ENCODE data around the gene BLOC1S1. TPM values are rescaled to one million over a fixed set of nuclear protein-coding genes. Genes with fewer than 3 reads are reported as not detected.

The BLOC1S1 gene
- total RNA-seq, 2 experiments from 2014 or later = 139 to 152 TPM

DNA sequence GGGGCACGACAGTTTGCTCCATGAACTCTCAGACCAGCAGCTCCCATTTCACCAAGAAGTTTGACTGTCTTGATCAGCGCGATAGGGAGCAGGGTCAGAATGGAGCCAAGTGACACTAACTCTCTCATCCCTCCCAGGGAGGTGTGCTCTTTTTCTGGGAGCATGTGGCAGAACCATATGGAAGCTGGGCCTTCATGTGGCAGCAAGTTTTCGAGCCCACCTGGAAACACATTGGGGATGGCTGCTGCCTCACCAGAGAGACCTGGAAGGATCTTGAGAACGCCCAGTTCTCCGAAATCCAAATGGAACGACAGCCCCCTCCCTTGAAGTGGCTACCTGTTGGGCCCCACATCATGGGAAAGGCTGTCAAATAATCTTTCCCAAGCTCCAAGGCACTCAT, 32.2 kb upstream of the BLOC1S1 start:
- CTCF ChIA-PET (ENCODE audit: unreplicated experiment) = no interaction called here
- Histone ChIP-seq H4K20me1 (ENCODE audit: insufficient read depth, low read length) (no peaks in the 10 kb centered on the region), H3K9me3 (ENCODE audit: low read length) (no peaks in the 10 kb centered on the region), H3K36me3 (ENCODE audit: insufficient read depth, low read length) (no peaks in the 10 kb centered on the region), H3K4me1 (ENCODE audit: insufficient read depth, low read length, poor library complexity, severe bottlenecking) (peaks cover 7% of the 10 kb centered on the region), H3K79me2 (ENCODE audit: insufficient read depth, low read depth, low read length) (no peaks in the 10 kb centered on the region), H3K4me2 (ENCODE audit: low read length) (no peak overlapping the region), H3K9me2 (ENCODE audit: insufficient read depth, low read length) (no peaks in the 10 kb centered on the region), H3K4me3 (ENCODE audit: low read depth, low read length, poor library complexity, severe bottlenecking) (no peak overlapping the region), H2AFZ (ENCODE audit: low read length) (no peak overlapping the region), H3K27ac (ENCODE audit: low read depth, low read length, poor library complexity, severe bottlenecking) (no peak overlapping the region)
- intact Hi-C loops (cut with micrococcal nuclease; ENCODE audit: unreplicated experiment) = no loop called here
- POLR2A ChIA-PET = interaction anchor here (2.6 kb wide), 1 partner anchor 10 kb away, joined by 17 read pairs; no protein-coding TSS in a partner anchor
- TF ChIP-seq EZH2phosphoT487 (IDR thresholded peaks at IDR 0.05; ENCODE audit: borderline replicate concordance, low read depth, low read length) = no peak
- TF ChIP-seq, protein P1, sequence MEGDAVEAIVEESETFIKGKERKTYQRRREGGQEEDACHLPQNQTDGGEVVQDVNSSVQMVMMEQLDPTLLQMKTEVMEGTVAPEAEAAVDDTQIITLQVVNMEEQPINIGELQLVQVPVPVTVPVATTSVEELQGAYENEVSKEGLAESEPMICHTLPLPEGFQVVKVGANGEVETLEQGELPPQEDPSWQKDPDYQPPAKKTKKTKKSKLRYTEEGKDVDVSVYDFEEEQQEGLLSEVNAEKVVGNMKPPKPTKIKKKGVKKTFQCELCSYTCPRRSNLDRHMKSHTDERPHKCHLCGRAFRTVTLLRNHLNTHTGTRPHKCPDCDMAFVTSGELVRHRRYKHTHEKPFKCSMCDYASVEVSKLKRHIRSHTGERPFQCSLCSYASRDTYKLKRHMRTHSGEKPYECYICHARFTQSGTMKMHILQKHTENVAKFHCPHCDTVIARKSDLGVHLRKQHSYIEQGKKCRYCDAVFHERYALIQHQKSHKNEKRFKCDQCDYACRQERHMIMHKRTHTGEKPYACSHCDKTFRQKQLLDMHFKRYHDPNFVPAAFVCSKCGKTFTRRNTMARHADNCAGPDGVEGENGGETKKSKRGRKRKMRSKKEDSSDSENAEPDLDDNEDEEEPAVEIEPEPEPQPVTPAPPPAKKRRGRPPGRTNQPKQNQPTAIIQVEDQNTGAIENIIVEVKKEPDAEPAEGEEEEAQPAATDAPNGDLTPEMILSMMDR (conservative IDR thresholded peaks at IDR 0.05; ENCODE audit: low read length) = no peak
- no TSS peak for BruUV-seq (replicated peaks)
- no peak for DNase-seq (ENCODE audit: low spot score)

DNA sequence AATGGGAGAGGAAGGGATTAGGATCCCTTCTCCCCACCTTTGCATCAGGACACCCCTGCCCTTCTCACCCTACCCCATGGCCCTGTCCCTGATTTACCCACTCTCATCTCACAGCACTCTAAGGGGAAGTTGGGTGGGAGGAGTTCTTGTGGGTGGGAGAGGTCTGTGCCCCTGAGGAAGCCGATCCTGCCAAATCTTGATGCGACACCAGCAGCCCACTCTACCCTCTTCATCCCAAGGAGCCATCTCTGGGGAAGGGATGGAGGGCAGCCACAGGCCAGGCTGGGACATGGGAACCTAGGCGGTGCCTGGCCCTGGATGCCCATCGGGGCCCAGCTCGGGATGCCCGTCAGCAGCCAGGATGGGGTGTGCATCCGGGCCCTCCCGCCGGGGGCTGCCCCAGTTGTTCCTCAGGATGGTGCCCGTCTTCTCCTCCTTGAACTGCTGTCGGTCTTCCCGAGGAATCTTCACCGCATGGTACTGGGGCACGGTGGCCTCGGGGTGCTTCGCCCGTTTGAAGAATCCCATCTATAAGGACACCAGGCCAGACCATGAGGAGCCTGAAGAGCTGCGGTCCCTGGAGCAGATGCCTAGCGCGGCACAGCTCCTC, 31.0 kb upstream of the BLOC1S1 start:
- no peaks in the 10 kb centered on the region for H3K36me3 ChIP-seq (ENCODE audit: insufficient read depth, low read length)
- no peaks in the 10 kb centered on the region for H3K79me2 ChIP-seq (ENCODE audit: insufficient read depth, low read depth, low read length)
- no peak overlapping the region for H3K4me3 ChIP-seq (ENCODE audit: low read depth, low read length, poor library complexity, severe bottlenecking)
- H3K9me3 ChIP-seq (ENCODE audit: low read length) = no peaks in the 10 kb centered on the region
- ChIA-PET POLR2A (no interaction called here), CTCF (ENCODE audit: unreplicated experiment) (no interaction called here)
- DNase-seq (ENCODE audit: low spot score) = no peak
- no peaks in the 10 kb centered on the region for H3K9me2 ChIP-seq (ENCODE audit: insufficient read depth, low read length)
- no peak for TF ChIP-seq EZH2phosphoT487 (IDR thresholded peaks at IDR 0.05; ENCODE audit: borderline replicate concordance, low read depth, low read length)
- TF ChIP-seq, protein P1 (conservative IDR thresholded peaks at IDR 0.05; ENCODE audit: low read length) = no peak
- H3K4me1 ChIP-seq (ENCODE audit: insufficient read depth, low read length, poor library complexity, severe bottlenecking) = peaks cover 7% of the 10 kb centered on the region
- intact Hi-C loops (cut with micrococcal nuclease; ENCODE audit: unreplicated experiment) = no loop called here
- H4K20me1 ChIP-seq (ENCODE audit: insufficient read depth, low read length) = no peaks in the 10 kb centered on the region
- H3K4me2 ChIP-seq (ENCODE audit: low read length) = no peak overlapping the region
- BruUV-seq (replicated peaks) = no TSS peak
- no peak overlapping the region for H2AFZ ChIP-seq (ENCODE audit: low read length)
- H3K27ac ChIP-seq (ENCODE audit: low read depth, low read length, poor library complexity, severe bottlenecking) = no peak overlapping the region

DNA sequence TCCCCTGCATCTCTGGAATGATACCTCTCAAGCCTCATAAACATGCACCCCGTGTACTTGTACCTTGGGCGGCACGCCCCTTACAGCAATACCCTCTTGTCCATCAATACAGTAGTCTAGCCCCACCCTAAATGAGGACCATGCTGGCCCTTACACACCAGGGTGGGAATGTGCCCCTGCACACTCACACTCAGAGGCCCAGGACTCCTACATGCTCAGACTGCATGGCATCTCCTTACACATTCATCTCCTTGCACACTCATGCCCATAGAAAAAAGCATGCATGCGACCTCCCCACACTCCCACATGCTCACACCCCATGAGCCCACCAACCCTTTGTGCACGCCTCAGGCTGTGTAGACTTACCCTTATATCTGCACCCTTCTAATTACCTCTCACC, 30.2 kb upstream of the BLOC1S1 start:
- H3K4me2 ChIP-seq (ENCODE audit: low read length) = no peak overlapping the region
- POLR2A ChIA-PET = interaction anchor here (0.6 kb wide), 1 partner anchor 419 kb away, joined by 3 read pairs; the partner anchor contains the start of gene PA2G4
- H3K27ac ChIP-seq (ENCODE audit: low read depth, low read length, poor library complexity, severe bottlenecking) = no peak overlapping the region
- no peak for DNase-seq (ENCODE audit: low spot score)
- peaks cover 7% of the 10 kb centered on the region for H3K4me1 ChIP-seq (ENCODE audit: insufficient read depth, low read length, poor library complexity, severe bottlenecking)
- CTCF ChIA-PET (ENCODE audit: unreplicated experiment) = no interaction called here
- no peaks in the 10 kb centered on the region for H3K9me2 ChIP-seq (ENCODE audit: insufficient read depth, low read length)
- H3K79me2 ChIP-seq (ENCODE audit: insufficient read depth, low read depth, low read length) = no peaks in the 10 kb centered on the region
- no peaks in the 10 kb centered on the region for H3K36me3 ChIP-seq (ENCODE audit: insufficient read depth, low read length)
- no peak overlapping the region for H2AFZ ChIP-seq (ENCODE audit: low read length)
- no peak overlapping the region for H3K4me3 ChIP-seq (ENCODE audit: low read depth, low read length, poor library complexity, severe bottlenecking)
- intact Hi-C loops (cut with micrococcal nuclease; ENCODE audit: unreplicated experiment) = no loop called here
- BruUV-seq (replicated peaks) = no TSS peak
- TF ChIP-seq, protein P1 (conservative IDR thresholded peaks at IDR 0.05; ENCODE audit: low read length) = no peak
- no peaks in the 10 kb centered on the region for H3K9me3 ChIP-seq (ENCODE audit: low read length)
- H4K20me1 ChIP-seq (ENCODE audit: insufficient read depth, low read length) = no peaks in the 10 kb centered on the region

Measured in OCI-LY7 (cell line).